ENCODE measurements around the gene MRPS22.

The MRPS22 gene

GRCh38 chr3:139309061-139309591 lies 34.7 kb upstream of the MRPS22 start:
- no peak for TF ChIP-seq CTCF (IDR thresholded peaks at IDR 0.05; ENCODE audit: low read depth, low read length, poor library complexity, severe bottlenecking)
- no peak for TF ChIP-seq EZH2phosphoT487 (IDR thresholded peaks at IDR 0.05; ENCODE audit: borderline replicate concordance, low read length)
- Histone ChIP-seq H3K27me3 (ENCODE audit: control insufficient read depth, low read length) (no peaks in the 10 kb centered on the region), H3K9me3 (ENCODE audit: control insufficient read depth, insufficient read depth, low read length) (no peaks in the 10 kb centered on the region), H3K79me2 (ENCODE audit: control insufficient read depth, low read length) (no peaks in the 10 kb centered on the region), H3K4me3 (ENCODE audit: low read length) (no peak overlapping the region), H3K27ac (ENCODE audit: low read depth, low read length) (no peak overlapping the region), H3K4me2 (ENCODE audit: low read length) (no peak overlapping the region), H3K4me1 (ENCODE audit: control insufficient read depth, low read length) (no peaks in the 10 kb centered on the region), H3K36me3 (ENCODE audit: control insufficient read depth, low read length) (no peaks in the 10 kb centered on the region), H3F3A (ENCODE audit: control insufficient read depth, insufficient read depth) (no peaks in the 10 kb centered on the region), H4K20me1 (ENCODE audit: control insufficient read depth, insufficient read depth, low read depth, low read length) (no peaks in the 10 kb centered on the region), H3K9me2 (replicated peaks; ENCODE audit: control insufficient read depth, low read length) (no peaks in the 10 kb centered on the region)

GRCh38 chr3:139309880-139310279 lies 33.9 kb upstream of the MRPS22 start:
- Histone ChIP-seq H3K79me2 (ENCODE audit: control insufficient read depth, low read length) (no peaks in the 10 kb centered on the region), H3K4me2 (ENCODE audit: low read length) (no peak overlapping the region), H3K4me3 (ENCODE audit: low read length) (no peak overlapping the region), H3K9me2 (replicated peaks; ENCODE audit: control insufficient read depth, low read length) (no peaks in the 10 kb centered on the region), H3F3A (ENCODE audit: control insufficient read depth, insufficient read depth) (no peaks in the 10 kb centered on the region), H4K20me1 (ENCODE audit: control insufficient read depth, insufficient read depth, low read depth, low read length) (no peaks in the 10 kb centered on the region), H3K27me3 (ENCODE audit: control insufficient read depth, low read length) (peaks cover 4% of the 10 kb centered on the region), H3K4me1 (ENCODE audit: control insufficient read depth, low read length) (no peaks in the 10 kb centered on the region), H3K9me3 (ENCODE audit: control insufficient read depth, insufficient read depth, low read length) (no peaks in the 10 kb centered on the region), H3K27ac (ENCODE audit: low read depth, low read length) (no peak overlapping the region), H3K36me3 (ENCODE audit: control insufficient read depth, low read length) (no peaks in the 10 kb centered on the region)
- no peak for TF ChIP-seq CTCF (IDR thresholded peaks at IDR 0.05; ENCODE audit: low read depth, low read length, poor library complexity, severe bottlenecking)
- no peak for TF ChIP-seq EZH2phosphoT487 (IDR thresholded peaks at IDR 0.05; ENCODE audit: borderline replicate concordance, low read length)

GRCh38 chr3:139310474-139310933 lies 33.3 kb upstream of the MRPS22 start:
- H3K9me3 ChIP-seq (ENCODE audit: control insufficient read depth, insufficient read depth, low read length): no peaks in the 10 kb centered on the region
- no peaks in the 10 kb centered on the region for H3K9me2 ChIP-seq (replicated peaks; ENCODE audit: control insufficient read depth, low read length)
- H3K27me3 ChIP-seq (ENCODE audit: control insufficient read depth, low read length): peaks cover 4% of the 10 kb centered on the region
- H3K27ac ChIP-seq (ENCODE audit: low read depth, low read length): no peak overlapping the region
- H3K79me2 ChIP-seq (ENCODE audit: control insufficient read depth, low read length): no peaks in the 10 kb centered on the region
- no peaks in the 10 kb centered on the region for H3K36me3 ChIP-seq (ENCODE audit: control insufficient read depth, low read length)
- no peaks in the 10 kb centered on the region for H3K4me1 ChIP-seq (ENCODE audit: control insufficient read depth, low read length)
- no peak overlapping the region for H3K4me2 ChIP-seq (ENCODE audit: low read length)
- H3K4me3 ChIP-seq (ENCODE audit: low read length): no peak overlapping the region
- no peaks in the 10 kb centered on the region for H4K20me1 ChIP-seq (ENCODE audit: control insufficient read depth, insufficient read depth, low read depth, low read length)
- no peaks in the 10 kb centered on the region for H3F3A ChIP-seq (ENCODE audit: control insufficient read depth, insufficient read depth)
- no peak for TF ChIP-seq EZH2phosphoT487 (IDR thresholded peaks at IDR 0.05; ENCODE audit: borderline replicate concordance, low read length)
- no peak for TF ChIP-seq CTCF (IDR thresholded peaks at IDR 0.05; ENCODE audit: low read depth, low read length, poor library complexity, severe bottlenecking)
